Embryonic facial prominence (tissue), 1 donor: ENCODE measurements around the gene AQP7.
"Not testable (repeated sequence)": the region's sequence is repeated elsewhere in the genome, so short reads cannot be mapped to it uniquely, and the experiment has no call there.

Source experiments
- DNase-seq: peaks from one replicate; pipeline ENCODE4 v3.0.0-alpha.2; 2016; ENCODE audit errors: extremely low spot score

AQP7 gene

GRCh38 chr9:33402371-33402770, at the start of gene AQP7:
Gene AQP7 (minus strand): TSS chr9:33402568. CDS start chr9:33401262, 1,306 bp downstream.
- not testable (repeated sequence) for DNase-seq

GRCh38 chr9:33450621-33451146, 48.3 kb upstream of the AQP7 start:
- no peak for DNase-seq

GRCh38 chr9:33449715-33450114, 47.3 kb upstream of the AQP7 start:
- no peak for DNase-seq

- no peak for DNase-seq
Observed at GRCh38 chr9:33447799-33448553, 45.6 kb upstream of the AQP7 start.

- DNase-seq: no peak
Observed at GRCh38 chr9:33446946-33447798, 44.8 kb upstream of the AQP7 start, which contains the start of gene AQP3. Gene AQP3 (minus strand): TSS chr9:33447593. CDS start chr9:33447530, 63 bp downstream.

GRCh38 chr9:33446240-33446945, 44.0 kb upstream of the AQP7 start:
- DNase-seq: peak; percentile 42

GRCh38 chr9:33445389-33446239, 43.2 kb upstream of the AQP7 start:
- DNase-seq: no peak

DNA sequence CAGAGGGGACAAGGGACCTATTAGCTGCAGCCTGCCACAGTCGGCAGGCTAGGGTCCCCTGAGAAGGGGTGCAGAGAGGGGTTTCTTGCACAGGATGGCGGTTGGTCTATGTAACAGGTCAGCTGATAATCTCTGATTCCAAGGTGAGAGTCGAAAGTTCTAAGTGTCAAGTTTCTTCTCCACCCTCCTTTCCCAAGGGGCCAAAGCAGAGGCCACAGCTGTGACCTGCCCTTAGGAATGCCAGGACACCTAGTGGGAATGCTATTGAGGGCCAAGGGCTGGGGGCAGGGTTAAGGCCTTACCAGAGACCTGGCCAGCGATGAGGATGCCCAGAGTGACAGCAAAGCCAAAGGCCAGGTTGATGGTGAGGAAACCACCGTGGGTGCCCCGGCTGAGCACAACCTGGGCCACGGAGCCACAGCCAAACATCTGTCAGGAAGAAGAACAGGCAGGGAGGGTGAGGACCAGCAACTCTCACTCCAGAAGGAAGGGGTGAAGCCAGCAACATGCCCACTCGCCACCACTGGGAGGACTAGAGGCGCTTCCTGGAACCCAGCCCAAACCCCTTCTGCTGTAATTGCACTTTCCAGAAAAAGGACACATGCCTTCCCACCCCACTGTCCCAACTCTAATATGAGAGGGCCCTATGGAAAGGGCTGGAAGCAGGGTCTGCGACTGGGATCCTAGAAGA, 41.2 kb upstream of the AQP7 start:
- no peak for DNase-seq

DNA sequence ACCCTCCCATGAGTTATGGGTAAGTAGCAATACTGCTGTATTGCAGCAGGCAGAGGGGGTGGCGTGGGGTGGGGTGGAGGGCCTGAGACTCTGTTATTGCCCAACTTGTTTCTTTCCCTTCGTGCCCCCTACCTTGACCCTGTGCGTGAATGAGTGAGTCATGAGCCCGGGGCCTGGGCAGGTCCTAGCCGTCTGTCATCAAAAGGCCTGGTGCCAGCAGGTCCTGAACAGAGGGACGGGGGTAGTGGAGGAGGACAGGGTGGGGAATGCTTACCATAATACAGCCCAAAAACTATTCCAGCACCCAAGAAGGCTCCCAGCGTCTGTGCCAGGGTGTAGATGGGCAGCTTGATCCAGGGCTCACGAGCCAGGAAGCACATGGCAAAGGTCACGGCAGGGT, 40.7 kb upstream of the AQP7 start:
- no peak for DNase-seq

GRCh38 chr9:33442125-33442524, 39.8 kb upstream of the AQP7 start:
- no peak for DNase-seq

- DNase-seq: no peak
Observed at GRCh38 chr9:33440609-33441008, 38.2 kb upstream of the AQP7 start.

GRCh38 chr9:33440204-33440603, 37.8 kb upstream of the AQP7 start:
- DNase-seq: no peak

GRCh38 chr9:33439731-33440130, 37.4 kb upstream of the AQP7 start:
- no peak for DNase-seq

DNA sequence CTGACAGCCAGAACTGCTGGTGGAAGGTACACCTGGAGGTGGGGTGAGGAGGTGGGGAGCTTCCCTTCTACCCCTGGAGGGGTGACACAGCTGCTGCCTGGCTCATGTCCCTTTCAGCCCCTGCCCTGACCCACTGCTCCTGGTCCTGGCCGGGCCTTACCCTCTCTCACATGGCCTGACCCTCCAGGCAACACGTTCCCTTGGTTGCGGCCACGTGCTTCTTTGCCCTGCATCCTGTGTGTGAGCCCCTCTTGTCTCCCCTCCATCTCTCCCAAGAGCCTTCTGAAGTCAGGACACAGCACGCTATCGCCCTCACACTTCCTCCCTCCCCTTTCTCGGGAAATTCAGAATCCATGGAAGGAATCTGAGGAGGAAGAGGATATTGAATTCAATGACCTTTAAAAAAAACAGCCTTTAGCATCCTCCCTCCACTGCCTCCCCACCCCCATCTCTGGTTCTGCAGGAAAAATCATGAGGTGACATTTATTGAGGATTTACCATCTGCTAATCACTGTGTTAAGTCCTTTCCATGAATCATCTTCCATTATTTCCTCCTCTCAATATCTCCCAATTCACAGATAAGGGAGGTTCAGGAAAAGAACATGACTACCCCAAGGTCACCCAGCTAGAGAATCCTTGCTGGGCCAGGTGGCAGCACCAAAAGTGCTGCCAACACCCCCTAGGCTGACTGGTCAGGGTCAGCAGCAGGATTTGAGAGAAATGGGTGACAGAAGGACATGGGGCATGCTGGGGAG, 36.7 kb upstream of the AQP7 start:
- DNase-seq: no peak

- no peak for DNase-seq
Observed at GRCh38 chr9:33437898-33438297, 35.5 kb upstream of the AQP7 start.

- no peak for DNase-seq
Observed at GRCh38 chr9:33437205-33437604, 34.8 kb upstream of the AQP7 start.

GRCh38 chr9:33436445-33436844, 34.1 kb upstream of the AQP7 start:
- DNase-seq: no peak

DNA sequence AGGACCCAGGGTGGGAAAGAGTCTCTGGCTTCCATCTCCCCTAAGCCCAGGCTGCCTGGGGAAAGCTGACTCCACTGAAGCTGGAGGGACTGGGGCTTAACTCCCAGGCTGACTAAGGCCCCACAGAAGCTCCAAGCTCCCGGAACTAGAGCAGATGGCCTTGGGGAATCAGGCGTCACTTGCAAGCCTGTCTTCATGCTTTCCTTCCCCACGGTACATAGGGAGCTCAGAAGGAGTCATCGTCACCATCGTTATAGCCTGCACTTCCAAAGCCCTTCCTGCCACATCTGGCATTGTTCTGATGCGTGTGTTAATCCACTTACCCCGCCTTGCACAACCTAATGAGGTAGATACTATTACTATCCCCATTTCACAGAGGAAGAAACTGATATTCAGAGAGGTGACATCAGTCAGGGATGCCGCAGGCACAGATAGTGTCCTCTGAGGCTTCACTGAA, 33.5 kb upstream of the AQP7 start:
- DNase-seq: no peak

GRCh38 chr9:33434317-33435105, 32.1 kb upstream of the AQP7 start:
- DNase-seq: no peak
